GM19463 (cell line): Measurements from ENCODE around the gene PRKRA.
"Not testable (repeated sequence)": the region's sequence is repeated elsewhere in the genome, so short reads cannot be mapped to it uniquely, and the experiment has no call there.

Experiments used
- ATAC-seq: cut with Tn5 transposase; IDR thresholded peaks from one replicate; pipeline ENCODE4 v1.9.1; 2021; ENCODE audit warnings: mild to moderate bottlenecking, moderate library complexity; ENCODE audit not compliant: unreplicated experiment

PRKRA gene

GRCh38 chr2:178415979-178416378 is 35.0 kb downstream of the PRKRA start:
- ATAC-seq: no peak

- ATAC-seq: peak; percentile 74
Measured at GRCh38 chr2:178414266-178415247, 36.4 kb downstream of the PRKRA start.

- ATAC-seq: peak; percentile 75
Measured at GRCh38 chr2:178413472-178414265, 37.3 kb downstream of the PRKRA start.

GRCh38 chr2:178412453-178412852 is 38.5 kb downstream of the PRKRA start:
- ATAC-seq: not testable (repeated sequence)

- ATAC-seq: no peak
Measured at GRCh38 chr2:178412047-178412446, 38.9 kb downstream of the PRKRA start.

GRCh38 chr2:178409261-178409660 is 41.7 kb downstream of the PRKRA start:
- ATAC-seq: no peak

GRCh38 chr2:178404368-178404767 is 46.6 kb downstream of the PRKRA start:
- ATAC-seq: peak; percentile 99

GRCh38 chr2:178403671-178404306 is 47.2 kb downstream of the PRKRA start:
- peak; percentile 36 for ATAC-seq

- no peak for ATAC-seq
Measured at GRCh38 chr2:178401994-178402437, 49.0 kb downstream of the PRKRA start.

- ATAC-seq: peak; percentile 94
Measured at GRCh38 chr2:178397002-178397605, 53.9 kb downstream of the PRKRA start.

- no peak for ATAC-seq
Measured at GRCh38 chr2:178395941-178396570, 54.9 kb downstream of the PRKRA start.

GRCh38 chr2:178395295-178395694 is 55.7 kb downstream of the PRKRA start:
- no peak for ATAC-seq

GRCh38 chr2:178394859-178395258 is 56.1 kb downstream of the PRKRA start:
- no peak for ATAC-seq

- ATAC-seq: no peak
Measured at GRCh38 chr2:178392215-178392614, 58.8 kb downstream of the PRKRA start.

- no peak for ATAC-seq
Measured at GRCh38 chr2:178391701-178392100, 59.3 kb downstream of the PRKRA start.

- ATAC-seq: no peak
Measured at GRCh38 chr2:178388287-178388686, 62.7 kb downstream of the PRKRA start.

GRCh38 chr2:178386986-178387597 is 63.9 kb downstream of the PRKRA start:
- ATAC-seq: no peak

- no peak for ATAC-seq
Measured at GRCh38 chr2:178385595-178386148, 65.3 kb downstream of the PRKRA start.

- ATAC-seq: no peak
Measured at GRCh38 chr2:178383718-178384117, 67.3 kb downstream of the PRKRA start.
